Caki2 (cell line): ENCODE data around the gene MICALL1. TPM values are rescaled to one million over a fixed set of nuclear protein-coding genes. Genes with fewer than 3 reads are reported as not detected.
A peak's percentile ranks its signal among the peaks of the same experiment; 100 is the strongest.

Experiments
- DNase-seq: peaks from one replicate; pipeline ENCODE4 v3.0.0-alpha.2; 2015; ENCODE audit warnings: low read depth
- in situ Hi-C: cut with HindIII; loops from 2 replicates; pipeline ENCODE4 v1.10.0; 2016; ENCODE audit warnings: low sequenced_read_pairs, low pct_unique_long_range_greater_than_20kb, mixed read lengths
- total RNA-seq: library from RNA; depleted of rRNA; stranded (reverse); fragments of >200 nt; shearing (Covaris generic); gene quantifications from 2 replicates; pipeline ENCODE4 v1.2.3, GENCODE V29; 2014; ENCODE audit warnings: low replicate concordance; rRNA removed

The MICALL1 gene
- total RNA-seq = 12.5 and 25.7 TPM in 2 replicates

- peak; percentile 89 for DNase-seq
- in situ Hi-C loops = no loop called here
Measured at GRCh38 chr22:37905534-37906363, at the start of gene MICALL1. Gene MICALL1 (plus strand): TSS chr22:37906297. CDS start chr22:37906423, 126 bp downstream.

GRCh38 chr22:37860796-37861421 is 45.2 kb upstream of the MICALL1 start:
- DNase-seq = no peak
- in situ Hi-C loops = no loop called here

- in situ Hi-C loops = no loop called here
- no peak for DNase-seq
Measured at GRCh38 chr22:37862570-37863325, 43.3 kb upstream of the MICALL1 start.

GRCh38 chr22:37865510-37865909 is 40.6 kb upstream of the MICALL1 start:
- in situ Hi-C loops = no loop called here
- no peak for DNase-seq

- in situ Hi-C loops = no loop called here
- no peak for DNase-seq
Measured at GRCh38 chr22:37870273-37870672, 35.8 kb upstream of the MICALL1 start.

GRCh38 chr22:37880668-37881440 is 25.2 kb upstream of the MICALL1 start:
- in situ Hi-C loops = no loop called here
- DNase-seq = no peak

- no peak for DNase-seq
- in situ Hi-C loops = no loop called here
Measured at GRCh38 chr22:37884420-37884819, 21.7 kb upstream of the MICALL1 start.

- no peak for DNase-seq
- in situ Hi-C loops = no loop called here
Measured at GRCh38 chr22:37887584-37888378, 18.3 kb upstream of the MICALL1 start.

- in situ Hi-C loops = no loop called here
- no peak for DNase-seq
Measured at GRCh38 chr22:37891926-37892325, 14.2 kb upstream of the MICALL1 start.

GRCh38 chr22:37892566-37893335 is 13.3 kb upstream of the MICALL1 start:
- in situ Hi-C loops = no loop called here
- no peak for DNase-seq

GRCh38 chr22:37893583-37893983 is 12.5 kb upstream of the MICALL1 start:
- in situ Hi-C loops = no loop called here
- no peak for DNase-seq

GRCh38 chr22:37894939-37895670 is 11.0 kb upstream of the MICALL1 start:
- DNase-seq = no peak
- in situ Hi-C loops = no loop called here

GRCh38 chr22:37896181-37896592 is 9.9 kb upstream of the MICALL1 start:
- no peak for DNase-seq
- in situ Hi-C loops = no loop called here

- no peak for DNase-seq
- in situ Hi-C loops = no loop called here
Measured at GRCh38 chr22:37896939-37897338, 9.2 kb upstream of the MICALL1 start.

GRCh38 chr22:37897807-37898206 is 8.3 kb upstream of the MICALL1 start:
- DNase-seq = no peak
- in situ Hi-C loops = no loop called here

GRCh38 chr22:37898441-37899181 is 7.5 kb upstream of the MICALL1 start:
- no peak for DNase-seq
- in situ Hi-C loops = no loop called here
